ENCODE results near the gene CDV3. TPM values are rescaled to one million over a fixed set of nuclear protein-coding genes. Genes with fewer than 3 reads are reported as not detected.

Gene CDV3
- total and polyA plus RNA-seq, 9 of the 15 experiments (the other 6 are each of a cell fraction or from before 2014, with no cell fraction given), result 72.3 to 273 (median 116) TPM

- no peak for TF ChIP-seq ZNF184 (CRISPR knock-in tag; IDR thresholded peaks at IDR 0.05)
- TF ChIP-seq ELK1 (CRISPR knock-in tag; IDR thresholded peaks at IDR 0.05), result no peak
- TF ChIP-seq ZSCAN32 (CRISPR knock-in tag; IDR thresholded peaks at IDR 0.05), result no peak
- TF ChIP-seq RBM14 (IDR thresholded peaks at IDR 0.05; ENCODE audit: borderline replicate concordance, insufficient read depth, low read depth, low read length), result no peak
- TF ChIP-seq NUFIP1 (IDR thresholded peaks at IDR 0.05; ENCODE audit: partially characterized antibody), result no peak
- 0 out of 2 replicates have a peak, but pooled peaks have one; percentile 9 for TF ChIP-seq C11orf30 (IDR thresholded peaks at IDR 0.05; ENCODE audit: low read depth)
- no peak for TF ChIP-seq POLR2AphosphoS5 (IDR thresholded peaks at IDR 0.05; ENCODE audit: control insufficient read depth, insufficient read depth, low read depth, low read length)
- TF ChIP-seq FOXK2 (conservative IDR thresholded peaks at IDR 0.05 in 1 of 2, IDR thresholded peaks at IDR 0.05 in 1 of 2; ENCODE audit: low read depth in 2 of 2), result no peak
- TF ChIP-seq KHSRP (IDR thresholded peaks at IDR 0.05), result no peak
- peak; percentile 45; the same call in 1 of the 2 replicates for TF ChIP-seq BACH1 (tag; IDR thresholded peaks at IDR 0.05)
- no peak for TF ChIP-seq E2F3 (CRISPR knock-in tag; IDR thresholded peaks at IDR 0.05)
- TF ChIP-seq CXXC5 (CRISPR knock-in tag; IDR thresholded peaks at IDR 0.05), result no peak
- 0 out of 2 replicates have a peak, but pooled peaks have one; percentile 41 for TF ChIP-seq ZNF584 (CRISPR knock-in tag; IDR thresholded peaks at IDR 0.05; ENCODE audit: low read depth)
- no peak for TF ChIP-seq MCM3 (IDR thresholded peaks at IDR 0.05)
- no peak for TF ChIP-seq MAFK (IDR thresholded peaks at IDR 0.05; ENCODE audit: low read length)
- TF ChIP-seq SAP30 (IDR thresholded peaks at IDR 0.05; ENCODE audit: borderline replicate concordance, insufficient read depth, low read depth, low read length, poor library complexity, severe bottlenecking), result no peak
- TF ChIP-seq HNRNPLL (IDR thresholded peaks at IDR 0.05; ENCODE audit: low read depth, low read length, poor library complexity, severe bottlenecking), result no peak
- peak in 1 of 2 experiments; percentile 8 for TF ChIP-seq AFF1 (IDR thresholded peaks at IDR 0.05; ENCODE audit: low read depth in 1 of 2, partially characterized antibody in 2 of 2)
- TF ChIP-seq NFIX (CRISPR knock-in tag; IDR thresholded peaks at IDR 0.05; ENCODE audit: low read depth), result no peak
- no peak for TF ChIP-seq MECOM (CRISPR knock-in tag; IDR thresholded peaks at IDR 0.05)
- TF ChIP-seq CBX3 (IDR thresholded peaks at IDR 0.05; ENCODE audit: borderline replicate concordance in 1 of 2, low read length in 2 of 2), result no peak
- TF ChIP-seq GABPA (tag; conservative IDR thresholded peaks at IDR 0.05; ENCODE audit: low read depth), result peak; percentile 35; the same call in 1 of the 2 replicates
- no peak for TF ChIP-seq ZNF780A (CRISPR knock-in tag; IDR thresholded peaks at IDR 0.05)
Observed at GRCh38 chr3:133572158-133573053, 1.1 kb upstream of the CDV3 start (continued).
